Keratinocyte (primary cell): ENCODE measurements around the gene DNAH2.

Experiments
- EZH2 ChIP-seq: IDR thresholded peaks from one replicate; pipeline ENCODE4 v1.6.1; 2012; ENCODE audit warnings: inconsistent platforms, mild to moderate bottlenecking, low read length, moderate library complexity
- TF ChIP-seq, protein P1 (sequence below), 3 experiments: IDR thresholded peaks in 1 of 3; conservative IDR thresholded peaks in 1 of 3; optimal IDR thresholded peaks in 1 of 3; 2 replicates in 2 of 3; 3 replicates in 1 of 3; pipeline versions ENCODE3 to v1.5.1; 2011; ENCODE audit warnings: low read length in 3 of 3, mild to moderate bottlenecking in 3 of 3, moderate library complexity in 2 of 3, control low read depth in 1 of 3, inconsistent platforms in 1 of 3; ENCODE audit not compliant: insufficient read depth in 2 of 3; ENCODE audit errors: extremely low read depth in 1 of 3

GRCh38 chr17:7709031-7709430 lies 8.5 kb upstream of the DNAH2 start:
- TF ChIP-seq, protein P1, sequence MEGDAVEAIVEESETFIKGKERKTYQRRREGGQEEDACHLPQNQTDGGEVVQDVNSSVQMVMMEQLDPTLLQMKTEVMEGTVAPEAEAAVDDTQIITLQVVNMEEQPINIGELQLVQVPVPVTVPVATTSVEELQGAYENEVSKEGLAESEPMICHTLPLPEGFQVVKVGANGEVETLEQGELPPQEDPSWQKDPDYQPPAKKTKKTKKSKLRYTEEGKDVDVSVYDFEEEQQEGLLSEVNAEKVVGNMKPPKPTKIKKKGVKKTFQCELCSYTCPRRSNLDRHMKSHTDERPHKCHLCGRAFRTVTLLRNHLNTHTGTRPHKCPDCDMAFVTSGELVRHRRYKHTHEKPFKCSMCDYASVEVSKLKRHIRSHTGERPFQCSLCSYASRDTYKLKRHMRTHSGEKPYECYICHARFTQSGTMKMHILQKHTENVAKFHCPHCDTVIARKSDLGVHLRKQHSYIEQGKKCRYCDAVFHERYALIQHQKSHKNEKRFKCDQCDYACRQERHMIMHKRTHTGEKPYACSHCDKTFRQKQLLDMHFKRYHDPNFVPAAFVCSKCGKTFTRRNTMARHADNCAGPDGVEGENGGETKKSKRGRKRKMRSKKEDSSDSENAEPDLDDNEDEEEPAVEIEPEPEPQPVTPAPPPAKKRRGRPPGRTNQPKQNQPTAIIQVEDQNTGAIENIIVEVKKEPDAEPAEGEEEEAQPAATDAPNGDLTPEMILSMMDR (optimal IDR thresholded peaks at IDR 0.05 in 1 of 3, IDR thresholded peaks at IDR 0.05 in 1 of 3, conservative IDR thresholded peaks at IDR 0.05 in 1 of 3; ENCODE audit: extremely low read depth in 1 of 3, insufficient read depth in 2 of 3, low read length in 3 of 3) = no peak
- no peak for TF ChIP-seq EZH2
